Ishikawa (cell line): ENCODE results near the gene HDGFL2.
A peak's percentile ranks its signal among the peaks of the same experiment; 100 is the strongest.

Experiments used
- CEBPB ChIP-seq: IDR thresholded peaks from 2 replicates; pipeline ENCODE4 v1.6.1; 2012
- CREB1 ChIP-seq: IDR thresholded peaks from 2 replicates; pipeline ENCODE4 v1.6.1; 2012; ENCODE audit warnings: low read depth
- EGR1 ChIP-seq: IDR thresholded peaks from 2 replicates; pipeline ENCODE4 v1.6.1; 2012
- EP300 ChIP-seq: IDR thresholded peaks from 2 replicates; pipeline ENCODE4 v1.6.1; 2012; ENCODE audit warnings: borderline replicate concordance
- FOXM1 ChIP-seq: IDR thresholded peaks from 2 replicates; pipeline ENCODE4 v1.6.1; 2012; ENCODE audit warnings: low read depth, borderline replicate concordance
- NFIC ChIP-seq: IDR thresholded peaks from 2 replicates; pipeline ENCODE4 v1.6.1; 2012
- RAD21 ChIP-seq: IDR thresholded peaks from 2 replicates; pipeline ENCODE4 v1.6.1; 2012; ENCODE audit warnings: low read depth
- TAF1 ChIP-seq: IDR thresholded peaks from 2 replicates; pipeline ENCODE4 v1.6.1; 2012; ENCODE audit warnings: low read depth, mild to moderate bottlenecking
- TCF12 ChIP-seq: IDR thresholded peaks from 2 replicates; pipeline ENCODE4 v1.6.1; 2012; ENCODE audit warnings: low read depth
- YY1 ChIP-seq: IDR thresholded peaks from 2 replicates; pipeline ENCODE4 v1.6.1; 2012; ENCODE audit warnings: low read depth
- ZBTB7A ChIP-seq: IDR thresholded peaks from 2 replicates; pipeline ENCODE4 v1.6.1; 2012; ENCODE audit warnings: low read depth
- TF ChIP-seq, protein P1 (sequence below): IDR thresholded peaks from 2 replicates; pipeline ENCODE4 v1.6.1; 2012
- TF ChIP-seq, protein P2 (sequence below): IDR thresholded peaks from 2 replicates; pipeline ENCODE4 v1.6.1; 2012
- TF ChIP-seq, protein P3 (sequence below): IDR thresholded peaks from 2 replicates; pipeline ENCODE4 v1.6.1; 2012; ENCODE audit warnings: low read depth, mild to moderate bottlenecking

Gene HDGFL2

DNA sequence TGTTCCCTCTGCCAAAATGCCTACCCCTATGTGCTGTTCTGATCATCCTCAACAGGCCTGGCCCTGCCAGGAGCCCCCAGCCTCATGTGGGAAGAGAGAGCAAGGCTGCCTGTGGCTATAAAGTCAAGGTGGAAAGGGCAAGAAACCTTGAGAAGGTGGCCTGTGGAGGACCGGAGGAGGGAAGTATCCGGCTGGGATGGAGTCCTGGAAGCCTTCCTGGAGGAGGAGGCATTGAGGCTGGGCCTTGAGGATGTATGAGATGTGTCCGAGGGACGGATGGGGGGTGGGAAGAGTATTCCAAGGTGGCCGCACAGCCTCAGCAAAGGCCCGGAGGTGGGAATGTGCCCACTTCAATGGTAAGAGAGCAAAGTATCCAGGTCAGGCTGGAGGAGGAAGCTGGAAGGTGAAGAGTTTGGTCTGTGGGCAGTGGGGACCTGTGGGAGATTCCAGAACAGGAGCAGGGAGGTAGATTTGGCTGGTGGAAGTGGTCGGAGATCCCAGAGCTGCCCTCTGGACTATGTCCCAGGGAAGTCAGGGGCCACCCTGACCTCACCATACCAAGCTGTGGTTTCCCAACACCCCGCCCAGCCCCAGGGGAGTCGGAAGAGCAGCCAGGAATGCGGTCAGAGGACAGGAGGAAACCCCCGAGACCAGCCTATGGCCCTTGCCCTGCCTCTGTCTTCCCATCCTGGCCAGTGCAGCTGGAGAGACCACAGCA lies 49.2 kb downstream of the HDGFL2 start:
- no peak for TF ChIP-seq CREB1
- no peak for TF ChIP-seq YY1
- no peak for TF ChIP-seq ZBTB7A
- TF ChIP-seq, protein P1, sequence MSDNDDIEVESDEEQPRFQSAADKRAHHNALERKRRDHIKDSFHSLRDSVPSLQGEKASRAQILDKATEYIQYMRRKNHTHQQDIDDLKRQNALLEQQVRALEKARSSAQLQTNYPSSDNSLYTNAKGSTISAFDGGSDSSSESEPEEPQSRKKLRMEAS, result no peak
- no peak for TF ChIP-seq TCF12
- no peak for TF ChIP-seq RAD21
- TF ChIP-seq, protein P2, sequence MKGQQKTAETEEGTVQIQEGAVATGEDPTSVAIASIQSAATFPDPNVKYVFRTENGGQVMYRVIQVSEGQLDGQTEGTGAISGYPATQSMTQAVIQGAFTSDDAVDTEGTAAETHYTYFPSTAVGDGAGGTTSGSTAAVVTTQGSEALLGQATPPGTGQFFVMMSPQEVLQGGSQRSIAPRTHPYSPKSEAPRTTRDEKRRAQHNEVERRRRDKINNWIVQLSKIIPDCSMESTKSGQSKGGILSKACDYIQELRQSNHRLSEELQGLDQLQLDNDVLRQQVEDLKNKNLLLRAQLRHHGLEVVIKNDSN, result no peak
- no peak for TF ChIP-seq CEBPB

DNA sequence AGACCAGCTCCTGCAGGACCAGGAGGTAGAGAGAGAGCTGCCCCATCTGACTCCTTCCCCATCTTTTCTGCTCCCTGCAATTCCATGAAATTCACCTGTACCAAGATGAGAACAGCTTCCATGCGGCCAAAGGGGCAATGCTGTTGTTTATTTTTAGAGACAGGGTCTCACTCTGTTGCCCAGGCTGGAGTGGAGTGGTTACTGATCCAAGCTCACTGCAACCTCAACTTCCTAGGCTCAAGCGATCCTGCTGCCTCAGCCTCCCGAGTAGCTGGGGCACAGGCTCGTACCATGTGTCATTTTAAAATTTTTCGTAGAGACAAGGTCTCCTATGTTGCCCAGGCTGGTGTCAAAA lies 49.8 kb downstream of the HDGFL2 start:
- TF ChIP-seq CEBPB (no peak), EP300 (no peak), FOXM1 (no peak), YY1 (no peak), RAD21 (no peak), TCF12 (no peak), TAF1 (no peak), ZBTB7A (no peak), CREB1 (no peak)
- TF ChIP-seq, protein P3, sequence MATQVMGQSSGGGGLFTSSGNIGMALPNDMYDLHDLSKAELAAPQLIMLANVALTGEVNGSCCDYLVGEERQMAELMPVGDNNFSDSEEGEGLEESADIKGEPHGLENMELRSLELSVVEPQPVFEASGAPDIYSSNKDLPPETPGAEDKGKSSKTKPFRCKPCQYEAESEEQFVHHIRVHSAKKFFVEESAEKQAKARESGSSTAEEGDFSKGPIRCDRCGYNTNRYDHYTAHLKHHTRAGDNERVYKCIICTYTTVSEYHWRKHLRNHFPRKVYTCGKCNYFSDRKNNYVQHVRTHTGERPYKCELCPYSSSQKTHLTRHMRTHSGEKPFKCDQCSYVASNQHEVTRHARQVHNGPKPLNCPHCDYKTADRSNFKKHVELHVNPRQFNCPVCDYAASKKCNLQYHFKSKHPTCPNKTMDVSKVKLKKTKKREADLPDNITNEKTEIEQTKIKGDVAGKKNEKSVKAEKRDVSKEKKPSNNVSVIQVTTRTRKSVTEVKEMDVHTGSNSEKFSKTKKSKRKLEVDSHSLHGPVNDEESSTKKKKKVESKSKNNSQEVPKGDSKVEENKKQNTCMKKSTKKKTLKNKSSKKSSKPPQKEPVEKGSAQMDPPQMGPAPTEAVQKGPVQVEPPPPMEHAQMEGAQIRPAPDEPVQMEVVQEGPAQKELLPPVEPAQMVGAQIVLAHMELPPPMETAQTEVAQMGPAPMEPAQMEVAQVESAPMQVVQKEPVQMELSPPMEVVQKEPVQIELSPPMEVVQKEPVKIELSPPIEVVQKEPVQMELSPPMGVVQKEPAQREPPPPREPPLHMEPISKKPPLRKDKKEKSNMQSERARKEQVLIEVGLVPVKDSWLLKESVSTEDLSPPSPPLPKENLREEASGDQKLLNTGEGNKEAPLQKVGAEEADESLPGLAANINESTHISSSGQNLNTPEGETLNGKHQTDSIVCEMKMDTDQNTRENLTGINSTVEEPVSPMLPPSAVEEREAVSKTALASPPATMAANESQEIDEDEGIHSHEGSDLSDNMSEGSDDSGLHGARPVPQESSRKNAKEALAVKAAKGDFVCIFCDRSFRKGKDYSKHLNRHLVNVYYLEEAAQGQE, result no peak
- TF ChIP-seq, protein P1, result no peak
- TF ChIP-seq, protein P2, result no peak

DNA sequence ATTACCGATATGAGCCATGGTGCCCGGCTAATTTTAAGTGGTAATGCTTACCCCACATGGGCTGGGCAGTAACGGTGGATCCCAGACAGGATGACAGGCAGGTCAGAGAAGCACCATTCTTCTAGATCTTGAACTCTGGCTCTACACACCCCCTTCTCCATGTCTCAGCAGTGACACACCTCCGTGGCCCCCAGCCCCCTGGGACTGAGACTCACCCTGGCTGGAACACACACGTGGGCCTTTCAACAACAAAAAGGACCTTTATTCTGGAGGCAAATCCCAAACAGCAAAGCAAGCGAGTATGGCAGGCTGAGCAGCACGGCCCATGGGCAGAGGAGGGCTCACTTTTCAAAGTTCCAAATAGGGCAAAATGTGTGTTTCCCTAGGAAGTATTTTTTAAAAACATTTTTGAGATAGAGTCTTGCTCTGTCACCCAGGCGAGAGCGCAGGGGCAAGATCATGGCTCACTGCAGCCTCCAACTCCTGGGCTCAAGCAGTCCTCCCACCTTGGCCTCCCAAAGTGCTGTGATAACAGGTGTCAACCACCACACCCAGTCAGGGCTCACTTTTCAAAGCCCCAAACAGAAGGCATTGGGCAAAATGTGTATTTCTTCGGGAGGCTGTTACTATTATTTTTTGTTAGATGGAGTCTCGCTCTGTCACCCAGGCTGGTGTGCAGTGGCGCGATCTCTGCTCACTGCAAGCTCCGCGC lies 50.4 kb downstream of the HDGFL2 start:
- TF ChIP-seq NFIC (no peak), EP300 (no peak), EGR1 (no peak), FOXM1 (no peak), RAD21 (no peak), TAF1 (no peak), YY1 (no peak), CREB1 (no peak), TCF12 (no peak), CEBPB (no peak)
- TF ChIP-seq, protein P1, result no peak
- TF ChIP-seq, protein P3, result no peak
- TF ChIP-seq, protein P2, result no peak

DNA sequence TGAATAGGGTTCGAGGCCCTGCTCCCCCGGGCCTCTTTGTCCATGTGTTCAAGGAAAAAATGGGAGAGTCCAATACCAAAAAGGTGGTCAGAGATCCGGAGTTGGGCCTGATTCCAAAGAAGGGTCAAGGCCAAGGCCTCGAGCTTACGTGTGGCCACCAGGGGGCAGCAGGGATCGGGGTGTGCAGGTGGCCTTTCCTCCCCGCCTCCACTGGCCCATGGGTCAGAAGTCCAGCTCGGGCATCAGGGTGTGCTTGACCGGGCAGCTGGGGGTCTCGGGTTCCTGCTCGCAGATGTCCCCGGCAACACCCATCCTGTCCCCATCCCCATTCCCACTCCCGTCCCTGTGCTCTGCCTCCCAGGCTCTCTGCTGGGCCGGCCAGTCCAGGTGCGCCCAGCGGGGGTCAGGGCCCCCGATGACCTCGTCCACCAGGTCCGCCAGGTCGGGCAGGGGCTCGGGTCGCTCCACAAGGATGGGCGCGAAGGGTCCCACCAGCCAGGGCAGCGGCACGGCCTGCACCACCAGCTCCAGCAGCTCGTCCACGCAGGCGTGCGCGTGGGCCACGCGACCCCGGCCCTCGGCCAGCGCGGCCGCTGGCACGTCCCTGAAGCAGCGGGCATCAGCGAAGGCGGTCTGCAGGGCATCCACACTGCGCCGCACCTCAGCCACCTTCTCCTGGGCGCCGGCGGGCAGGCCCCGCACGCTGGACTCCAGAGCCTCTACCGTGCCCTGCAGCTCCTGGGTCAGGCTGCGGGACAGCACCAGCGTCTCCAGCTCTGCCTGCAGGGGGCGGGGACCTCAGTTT lies 51.4 kb downstream of the HDGFL2 start:
- peak; percentile 47 for TF ChIP-seq NFIC
- TF ChIP-seq RAD21, result peak; percentile 65
- no peak for TF ChIP-seq TAF1
